Measurements from ENCODE around the gene ZAP70.
"Not testable (repeated sequence)": the region's sequence is repeated elsewhere in the genome, so short reads cannot be mapped to it uniquely, and the experiment has no call there.

The ZAP70 gene

DNA sequence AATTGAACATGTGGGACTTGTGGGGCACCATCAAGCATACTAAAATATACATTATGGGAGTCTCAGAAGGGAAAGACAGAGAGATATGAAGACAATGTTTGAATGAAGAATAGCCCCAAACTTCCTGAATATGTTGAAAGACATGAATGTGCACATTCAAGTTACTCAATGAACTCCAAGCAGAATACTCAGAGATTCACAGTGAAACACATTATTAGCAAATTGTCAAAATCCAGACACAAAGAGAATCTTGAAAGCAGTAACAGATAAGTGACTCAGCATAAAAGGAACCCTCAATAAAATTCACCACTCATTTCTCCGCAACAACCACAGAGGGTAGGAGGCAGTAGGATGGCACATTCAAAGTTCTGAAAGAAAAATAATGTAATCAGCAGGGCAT lies 35.1 kb upstream of the ZAP70 start:
- intact Hi-C loops (cut with micrococcal nuclease), result no loop called here
- no peaks in the 10 kb centered on the region for H3K27me3 Mint-ChIP-seq
- H3K4me1 Mint-ChIP-seq (ENCODE audit: low read depth), result peaks cover 16% of the 10 kb centered on the region

DNA sequence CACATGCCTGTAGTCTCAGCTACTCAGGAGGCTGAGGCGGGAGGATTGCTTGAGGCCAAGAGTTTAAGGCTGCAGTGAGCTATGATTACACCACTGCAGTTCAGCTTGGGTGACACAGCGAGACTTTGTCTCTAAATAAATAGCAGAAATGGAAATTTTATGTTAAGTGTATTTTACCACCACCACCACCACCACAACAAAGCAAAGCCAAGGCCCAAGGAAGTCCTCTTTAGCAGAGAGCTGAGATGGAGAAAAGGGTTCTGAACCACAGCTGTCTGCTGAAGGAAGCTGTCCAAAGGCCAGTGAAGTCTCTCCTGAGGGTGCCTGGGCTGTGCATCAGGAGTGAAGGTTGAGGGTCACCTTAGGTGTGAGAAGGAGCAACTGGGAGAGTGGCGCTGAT lies 26.1 kb upstream of the ZAP70 start:
- H3K4me3 Mint-ChIP-seq; H3K36me3 Mint-ChIP-seq (ENCODE audit: low read depth); H3K27ac Mint-ChIP-seq; intact Hi-C loops (cut with micrococcal nuclease); H3K4me1 Mint-ChIP-seq (ENCODE audit: low read depth); H3K9me3 Mint-ChIP-seq: not testable (repeated sequence)
- H3K27me3 Mint-ChIP-seq, result peaks cover 10% of the 10 kb centered on the region

More for the DNA sequence above, 35.1 kb upstream of the ZAP70 start:
- Mint-ChIP-seq H3K9me3 (no peaks in the 10 kb centered on the region), H3K36me3 (ENCODE audit: low read depth) (no peaks in the 10 kb centered on the region), H3K4me3 (no peak overlapping the region), H3K27ac (no peak overlapping the region)

DNA sequence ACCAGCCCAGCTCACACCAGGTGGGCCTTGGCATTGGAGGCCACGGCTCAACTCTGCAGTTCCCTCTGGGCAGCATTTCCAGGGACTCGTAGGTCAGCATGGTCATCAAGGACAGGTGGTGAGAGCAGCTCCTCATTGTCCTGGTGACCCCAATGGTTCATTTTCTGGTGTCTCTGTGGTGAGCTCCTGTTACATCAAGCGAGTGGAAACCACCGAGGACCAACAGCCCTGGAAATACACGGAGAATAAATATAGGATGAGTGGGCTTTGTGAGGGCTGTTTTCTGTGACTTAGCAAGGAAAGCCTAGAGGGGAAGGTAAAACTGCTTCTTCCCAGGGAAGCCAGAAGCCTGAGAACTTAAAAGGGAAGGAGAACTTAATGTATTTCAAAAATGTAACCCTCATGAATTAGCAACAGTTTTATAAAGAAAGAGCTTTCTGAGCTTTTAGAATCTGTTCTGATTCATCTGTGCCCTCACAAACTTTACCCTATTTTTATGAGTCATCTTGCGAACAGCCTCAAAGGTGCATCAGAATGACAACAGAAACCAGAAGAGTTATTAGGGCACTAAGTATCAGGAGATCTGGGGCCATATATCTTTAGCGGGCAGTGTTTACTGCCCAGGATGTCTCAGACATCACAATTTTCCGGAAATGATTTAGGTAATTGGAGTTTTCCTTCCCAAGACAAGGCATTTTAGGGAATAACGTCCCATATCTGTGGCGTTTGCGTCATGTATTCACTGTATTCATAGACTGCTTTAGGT lies 25.1 kb upstream of the ZAP70 start:
- H3K4me1 Mint-ChIP-seq (ENCODE audit: low read depth), result peaks cover 8% of the 10 kb centered on the region
- no peaks in the 10 kb centered on the region for H3K9me3 Mint-ChIP-seq
- no peak overlapping the region for H3K4me3 Mint-ChIP-seq
- peaks cover 10% of the 10 kb centered on the region for H3K27me3 Mint-ChIP-seq
- H3K27ac Mint-ChIP-seq, result no peak overlapping the region
- H3K36me3 Mint-ChIP-seq (ENCODE audit: low read depth), result no peaks in the 10 kb centered on the region
- intact Hi-C loops (cut with micrococcal nuclease), result no loop called here

DNA sequence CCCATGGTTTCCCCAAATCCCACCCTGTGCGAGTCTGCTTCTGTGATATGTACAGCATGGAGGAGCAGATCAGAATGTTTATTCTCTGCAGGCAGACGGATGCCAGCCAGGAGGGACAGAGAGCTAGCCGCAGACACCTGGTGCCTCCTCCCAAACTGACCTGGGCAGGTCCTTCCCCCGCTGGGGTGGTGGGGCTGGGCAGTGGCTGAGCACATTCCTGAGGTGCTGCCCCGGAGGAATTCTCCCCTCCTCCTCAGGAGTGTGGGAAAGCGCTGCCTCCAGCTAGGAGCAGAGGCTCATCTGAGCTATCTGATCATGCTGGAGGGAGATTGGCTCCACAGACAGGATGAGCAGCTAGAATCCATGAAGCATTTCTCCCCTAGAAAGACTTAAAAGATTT lies 22.2 kb upstream of the ZAP70 start:
- Mint-ChIP-seq H3K36me3 (ENCODE audit: low read depth) (no peaks in the 10 kb centered on the region), H3K4me1 (ENCODE audit: low read depth) (peaks cover 8% of the 10 kb centered on the region), H3K27ac (no peak overlapping the region), H3K27me3 (peaks cover 9% of the 10 kb centered on the region), H3K4me3 (no peak overlapping the region), H3K9me3 (no peaks in the 10 kb centered on the region)
- intact Hi-C loops (cut with micrococcal nuclease), result no loop called here

DNA sequence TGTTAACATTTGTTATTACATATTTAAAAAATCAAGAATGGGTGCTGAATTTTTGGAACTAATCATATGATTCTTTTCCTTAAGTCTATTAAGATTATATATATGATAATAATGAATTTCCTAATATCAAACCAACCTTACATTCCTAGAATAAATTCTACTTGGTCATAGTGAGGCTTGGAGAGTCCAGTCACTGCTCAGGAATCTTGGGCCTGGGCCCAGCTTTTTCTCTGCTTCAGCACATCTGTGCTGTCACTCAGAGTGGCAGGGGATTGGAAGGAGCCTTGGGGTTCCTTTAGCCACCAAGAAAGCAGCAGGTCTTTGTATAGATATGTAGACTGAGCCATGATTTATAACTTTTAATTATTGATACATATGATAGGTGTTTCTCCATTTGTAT lies 19.9 kb upstream of the ZAP70 start:
- Mint-ChIP-seq H3K27me3 (peaks cover 9% of the 10 kb centered on the region), H3K9me3 (no peaks in the 10 kb centered on the region), H3K36me3 (ENCODE audit: low read depth) (no peaks in the 10 kb centered on the region), H3K4me1 (ENCODE audit: low read depth) (peaks cover 14% of the 10 kb centered on the region), H3K27ac (no peak overlapping the region), H3K4me3 (no peak overlapping the region)
- intact Hi-C loops (cut with micrococcal nuclease), result no loop called here

DNA sequence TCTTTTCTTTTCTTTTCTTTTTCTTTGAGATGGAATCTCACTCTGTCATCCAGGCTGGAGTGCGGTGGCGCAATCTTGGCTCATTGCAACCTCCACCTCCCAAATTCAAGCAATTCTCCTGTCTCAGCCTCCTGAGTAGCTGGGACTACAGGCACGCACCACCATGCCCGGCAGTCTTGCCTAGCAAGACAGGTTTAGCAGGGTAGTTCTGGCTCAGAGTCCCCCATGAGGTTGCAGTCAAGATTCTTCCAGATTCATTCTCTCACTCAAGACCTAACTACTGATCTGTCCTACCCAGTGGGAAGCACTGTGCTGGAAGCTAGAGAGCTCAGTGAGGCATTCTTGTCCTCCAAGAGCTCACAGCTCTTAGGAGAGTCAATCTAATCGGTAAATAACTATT lies 17.6 kb upstream of the ZAP70 start:
- H3K4me1 Mint-ChIP-seq (ENCODE audit: low read depth), result peaks cover 23% of the 10 kb centered on the region

DNA sequence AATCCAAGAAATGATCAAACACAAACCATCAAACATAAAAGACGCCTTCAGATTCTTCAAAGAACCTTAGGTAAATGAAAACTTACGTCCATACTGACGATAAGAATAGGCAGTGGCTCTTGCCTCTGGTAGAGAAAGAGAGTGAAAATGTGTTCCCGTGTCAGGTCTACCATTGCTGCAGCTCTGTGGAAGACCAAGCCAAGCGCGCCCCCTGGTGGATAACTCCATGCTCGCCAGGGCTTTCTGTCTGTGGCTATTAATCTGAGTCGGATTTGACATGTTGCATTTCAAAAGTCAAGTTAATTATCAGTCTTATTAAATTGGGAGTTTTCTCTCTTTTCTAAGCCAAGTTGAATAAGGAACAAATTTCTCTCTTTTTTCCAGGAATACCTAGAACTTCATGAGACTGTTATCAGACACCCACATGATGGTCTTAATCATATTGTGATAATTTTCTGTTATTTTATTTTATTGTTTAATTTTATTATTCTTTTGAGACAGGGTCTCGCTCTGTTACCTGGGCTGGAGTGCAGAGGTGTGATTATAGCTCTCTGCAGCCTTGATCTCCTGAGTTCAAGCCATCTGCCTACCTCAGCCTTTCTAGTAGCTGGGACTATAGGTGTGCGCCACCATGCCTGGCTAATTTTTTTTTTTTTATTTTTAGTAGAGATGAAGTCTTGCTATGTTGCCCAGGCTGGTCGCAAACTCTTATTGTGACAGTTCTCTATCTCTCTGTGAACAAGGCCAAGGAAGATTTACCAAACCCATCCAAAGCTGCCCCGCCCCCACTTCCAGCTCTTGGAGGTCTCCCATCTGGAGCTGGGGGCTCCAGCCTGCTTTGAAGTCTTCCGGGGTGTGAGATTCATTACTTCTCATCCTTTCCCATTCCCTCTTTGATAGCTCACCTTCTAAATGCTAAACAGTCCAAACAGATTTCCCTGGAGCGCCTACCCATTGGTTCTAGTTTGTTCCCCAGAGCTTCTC lies 15.8 kb upstream of the ZAP70 start:
- Mint-ChIP-seq H3K27me3 (no peaks in the 10 kb centered on the region), H3K9me3 (no peaks in the 10 kb centered on the region), H3K36me3 (ENCODE audit: low read depth) (no peaks in the 10 kb centered on the region), H3K27ac (no peak overlapping the region), H3K4me1 (ENCODE audit: low read depth) (peaks cover 15% of the 10 kb centered on the region), H3K4me3 (peak overlapping the region; percentile 36)
- intact Hi-C loops (cut with micrococcal nuclease), result loop anchor here (1.0 to 2.0 kb wide), 3 partner anchors 33 to 107 kb away; partner anchors contain the start of gene ACTR1B

More for the DNA sequence above, 17.6 kb upstream of the ZAP70 start:
- Mint-ChIP-seq H3K27me3 (peaks cover 9% of the 10 kb centered on the region), H3K27ac (no peak overlapping the region), H3K9me3 (no peaks in the 10 kb centered on the region), H3K36me3 (ENCODE audit: low read depth) (no peaks in the 10 kb centered on the region), H3K4me3 (no peak overlapping the region)
- intact Hi-C loops (cut with micrococcal nuclease), result loop anchor here (2.0 kb wide), 2 partner anchors 31 to 51 kb away; partner anchors contain the start of gene ACTR1B

DNA sequence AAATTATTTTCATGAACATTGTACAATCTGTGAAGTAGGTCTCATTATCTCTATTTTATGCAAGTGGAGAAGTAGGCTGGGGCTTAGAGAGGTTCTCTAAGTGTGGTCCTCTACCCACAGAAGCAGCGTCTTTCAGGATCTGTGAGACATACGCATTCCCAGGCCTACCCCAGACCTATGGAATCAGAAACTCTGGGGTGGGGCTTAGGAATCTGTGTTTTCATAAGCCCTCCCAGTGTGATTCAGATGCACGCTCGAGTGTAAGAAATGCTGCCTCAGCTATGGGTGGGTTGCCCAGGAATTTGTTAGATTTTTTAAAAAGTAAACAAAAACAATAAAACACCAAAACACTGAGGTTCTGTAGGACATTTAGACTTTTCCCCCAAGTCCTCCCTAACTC lies 14.8 kb upstream of the ZAP70 start:
- no peaks in the 10 kb centered on the region for H3K9me3 Mint-ChIP-seq
- H3K4me3 Mint-ChIP-seq, result no peak overlapping the region
- H3K27me3 Mint-ChIP-seq, result no peaks in the 10 kb centered on the region
- H3K27ac Mint-ChIP-seq, result no peak overlapping the region
- intact Hi-C loops (cut with micrococcal nuclease), result no loop called here
- peaks cover 15% of the 10 kb centered on the region for H3K4me1 Mint-ChIP-seq (ENCODE audit: low read depth)
- no peaks in the 10 kb centered on the region for H3K36me3 Mint-ChIP-seq (ENCODE audit: low read depth)

DNA sequence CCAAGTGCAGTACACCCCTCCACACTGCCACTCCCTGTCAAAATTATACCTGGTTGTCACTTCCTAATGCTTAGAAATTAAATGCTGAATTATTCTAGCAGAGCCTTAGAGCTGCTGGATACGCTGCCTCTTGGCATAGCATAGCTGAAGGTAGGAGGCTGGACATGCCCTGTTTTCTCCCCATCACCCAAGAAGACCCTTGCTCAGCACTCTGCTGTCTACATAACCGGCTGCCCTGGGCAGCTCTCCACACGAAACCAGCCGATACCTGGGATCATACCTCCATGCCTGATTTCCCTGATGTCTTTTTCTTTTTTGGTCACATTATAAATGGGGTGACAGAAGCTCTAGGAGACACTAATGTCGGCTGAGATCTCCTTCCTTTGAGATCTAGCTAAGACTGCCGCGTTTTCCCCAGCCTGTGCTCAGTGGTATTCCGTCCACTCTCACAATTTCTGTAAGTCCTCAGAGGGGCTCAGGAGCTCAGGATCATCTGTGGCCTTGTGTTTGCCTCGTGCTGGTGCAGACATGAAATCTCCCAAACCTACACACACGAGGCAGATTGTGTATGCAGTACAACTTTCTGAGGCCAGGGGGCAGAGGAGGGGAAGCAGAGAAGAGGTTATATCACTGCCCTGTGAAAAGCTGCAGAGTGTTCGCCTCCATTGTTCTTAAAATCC lies 13.5 kb upstream of the ZAP70 start:
- H3K27me3 Mint-ChIP-seq, result no peaks in the 10 kb centered on the region

DNA sequence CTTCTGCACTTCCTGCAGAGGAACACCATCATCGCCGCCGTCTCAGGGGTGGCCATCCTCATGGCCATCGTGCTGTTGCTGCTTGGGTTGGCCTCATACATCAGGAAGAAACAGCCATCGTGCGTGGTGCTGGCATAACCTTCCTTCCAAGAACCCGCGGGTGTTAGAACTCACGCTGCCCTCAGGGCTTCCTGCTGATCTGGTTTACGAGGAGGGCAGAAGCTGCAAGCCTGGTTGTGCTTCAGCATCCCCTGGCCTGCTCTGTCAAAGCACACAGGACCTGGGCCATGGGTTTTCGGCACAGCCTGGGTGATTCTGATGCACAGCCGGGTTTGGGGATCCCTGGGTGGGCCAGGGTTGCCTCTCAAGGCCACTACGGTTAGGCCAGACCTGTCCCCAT lies 12.2 kb upstream of the ZAP70 start:
- H3K9me3 Mint-ChIP-seq, result no peaks in the 10 kb centered on the region
- H3K27me3 Mint-ChIP-seq, result no peaks in the 10 kb centered on the region
- intact Hi-C loops (cut with micrococcal nuclease), result loop anchor here (10.0 kb wide), 1 partner anchor 684 kb away; no protein-coding TSS in a partner anchor
- no peak overlapping the region for H3K4me3 Mint-ChIP-seq
- no peaks in the 10 kb centered on the region for H3K36me3 Mint-ChIP-seq (ENCODE audit: low read depth)
- no peak overlapping the region for H3K27ac Mint-ChIP-seq
- H3K4me1 Mint-ChIP-seq (ENCODE audit: low read depth), result peaks cover 15% of the 10 kb centered on the region

More for the DNA sequence above, 13.5 kb upstream of the ZAP70 start:
- Mint-ChIP-seq H3K4me1 (ENCODE audit: low read depth) (peaks cover 15% of the 10 kb centered on the region), H3K27ac (no peak overlapping the region), H3K4me3 (no peak overlapping the region), H3K36me3 (ENCODE audit: low read depth) (no peaks in the 10 kb centered on the region), H3K9me3 (no peaks in the 10 kb centered on the region)
- intact Hi-C loops (cut with micrococcal nuclease), result loop anchor here (10.0 kb wide), 1 partner anchor 685 kb away; no protein-coding TSS in a partner anchor

DNA sequence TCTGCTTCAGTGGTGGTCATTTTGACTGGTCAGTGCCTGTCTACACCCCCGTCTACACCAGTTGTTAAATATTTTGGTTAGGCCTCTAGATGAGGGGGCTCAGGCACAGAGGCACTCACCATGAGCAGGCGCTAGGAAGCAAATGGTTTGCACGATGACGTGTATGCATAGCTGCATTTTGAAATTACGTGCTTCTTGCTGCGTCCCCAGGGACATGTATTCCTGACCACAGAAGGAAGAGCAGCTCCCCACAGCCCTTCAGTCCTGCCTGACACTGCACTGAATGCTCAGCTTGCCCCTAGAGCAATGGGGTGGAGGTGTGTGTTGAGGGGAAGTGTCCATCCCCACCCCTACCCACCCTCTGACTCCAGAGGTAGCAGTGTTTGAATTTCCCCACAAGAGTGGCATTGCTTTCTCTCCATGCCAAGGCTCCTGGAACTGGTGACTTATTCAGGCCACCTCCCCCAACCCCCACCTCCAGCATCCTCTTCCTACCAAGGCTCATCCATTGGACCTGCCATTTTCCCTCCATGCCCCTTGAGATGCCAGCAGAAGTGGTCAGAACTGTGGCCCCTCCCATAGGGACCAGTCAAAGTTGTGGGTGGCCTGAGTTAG lies 11.4 kb upstream of the ZAP70 start:
- H3K9me3 Mint-ChIP-seq, result no peaks in the 10 kb centered on the region
- no peaks in the 10 kb centered on the region for H3K36me3 Mint-ChIP-seq (ENCODE audit: low read depth)
- intact Hi-C loops (cut with micrococcal nuclease), result loop anchor here (10.0 kb wide), 1 partner anchor 683 kb away; no protein-coding TSS in a partner anchor
- peaks cover 1% of the 10 kb centered on the region for H3K27me3 Mint-ChIP-seq
- peaks cover 10% of the 10 kb centered on the region for H3K4me1 Mint-ChIP-seq (ENCODE audit: low read depth)
- no peak overlapping the region for H3K4me3 Mint-ChIP-seq
- no peak overlapping the region for H3K27ac Mint-ChIP-seq

DNA sequence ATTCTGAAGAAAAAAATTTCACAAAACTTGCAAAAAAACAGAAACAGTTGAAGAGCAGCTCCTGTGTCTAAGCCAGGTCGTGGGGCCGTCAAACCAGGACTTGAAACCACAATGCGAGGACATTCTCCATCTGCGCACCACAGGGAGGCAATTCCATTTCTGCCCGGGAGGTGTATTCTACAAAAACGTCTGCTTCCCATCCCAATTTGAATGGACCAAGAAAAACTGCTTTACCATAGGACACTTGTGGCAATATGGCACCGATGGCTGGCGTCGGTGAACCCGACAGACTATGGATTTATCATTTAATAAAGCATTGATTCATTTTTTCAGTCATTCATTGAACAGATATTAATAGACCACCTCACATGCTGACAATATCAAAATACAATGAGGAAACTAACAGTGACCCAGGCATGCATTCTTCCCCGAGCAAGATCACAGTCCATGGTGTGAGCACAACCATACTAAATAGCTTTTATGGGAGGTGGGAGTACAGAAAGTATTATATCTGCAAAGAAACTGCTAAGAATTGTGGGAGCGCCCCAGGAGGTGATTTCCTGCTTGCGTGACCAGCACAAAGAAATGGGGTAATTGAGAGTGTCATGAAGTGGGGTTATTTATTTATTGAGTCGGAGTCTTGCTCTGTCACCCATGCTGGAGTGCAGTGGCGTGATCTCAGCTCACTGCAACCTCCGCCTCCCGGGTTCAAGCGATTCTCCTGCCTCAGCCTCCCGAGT lies 10.5 kb upstream of the ZAP70 start:
- H3K4me1 Mint-ChIP-seq (ENCODE audit: low read depth), result peaks cover 9% of the 10 kb centered on the region
- no peak overlapping the region for H3K4me3 Mint-ChIP-seq
- intact Hi-C loops (cut with micrococcal nuclease), result loop anchor here (10.0 kb wide), 1 partner anchor 682 kb away; no protein-coding TSS in a partner anchor
- peaks cover 2% of the 10 kb centered on the region for H3K27me3 Mint-ChIP-seq
- no peak overlapping the region for H3K27ac Mint-ChIP-seq
- H3K36me3 Mint-ChIP-seq (ENCODE audit: low read depth), result no peaks in the 10 kb centered on the region
- H3K9me3 Mint-ChIP-seq, result no peaks in the 10 kb centered on the region

DNA sequence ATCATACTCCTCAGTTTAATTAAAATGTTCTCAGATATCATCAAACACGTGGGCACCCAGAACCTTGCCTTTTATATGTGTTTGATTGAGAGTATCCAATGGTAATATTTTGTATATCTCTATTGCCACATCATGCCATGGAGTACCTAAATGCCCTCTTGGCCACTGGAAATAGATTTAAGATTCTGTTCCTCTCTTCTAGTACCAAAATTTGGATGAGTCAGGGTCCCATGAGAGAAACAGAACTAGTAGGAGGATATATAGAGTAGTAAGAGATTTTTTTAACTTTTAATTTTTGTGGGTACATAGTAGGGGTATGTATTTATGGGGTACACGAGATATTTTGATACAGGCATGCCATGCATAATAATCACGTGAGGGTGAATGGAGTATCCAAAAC lies 9.6 kb upstream of the ZAP70 start:
- H3K27ac Mint-ChIP-seq, result no peak overlapping the region
- no peaks in the 10 kb centered on the region for H3K9me3 Mint-ChIP-seq
- H3K4me3 Mint-ChIP-seq, result no peak overlapping the region
- peaks cover 9% of the 10 kb centered on the region for H3K4me1 Mint-ChIP-seq (ENCODE audit: low read depth)
- no peaks in the 10 kb centered on the region for H3K36me3 Mint-ChIP-seq (ENCODE audit: low read depth)
- H3K27me3 Mint-ChIP-seq, result peaks cover 2% of the 10 kb centered on the region
- intact Hi-C loops (cut with micrococcal nuclease), result loop anchor here (10.0 kb wide), 1 partner anchor 681 kb away; no protein-coding TSS in a partner anchor

Measured in dendritic cell treated with granulocyte-macrophage colony-stimulating factor and Interleukin-4, amounts not matched to agents 40 ng/mL and 50 ng/mL, for 4 days (primary cell).